ENCODE results near the gene LRIG2. TPM values are rescaled to one million over a fixed set of nuclear protein-coding genes. Genes with fewer than 3 reads are reported as not detected.

Gene LRIG2
- total RNA-seq, 4 donors from 2014 or later: 7.9 to 86.1 (median 22.0) TPM

- 32% methylated on average over 12 of the region's 13 CpGs for WGBS
- no peaks in the 10 kb centered on the region for H3K27me3 ChIP-seq
- peak overlapping the region; percentile 8 for H3K4me3 ChIP-seq
- peak; percentile 65 to 72 for TF ChIP-seq CTCF (IDR thresholded peaks at IDR 0.05)
- TF ChIP-seq POLR2A (IDR thresholded peaks at IDR 0.05): no peak
- H3K4me1 ChIP-seq: peaks cover 27% of the 10 kb centered on the region
- H3K27ac ChIP-seq: no peak overlapping the region
- H3K36me3 ChIP-seq: no peaks in the 10 kb centered on the region
- DNase-seq (ENCODE audit: low spot score in 2 of 2): no peak
- no peaks in the 10 kb centered on the region for H3K9me3 ChIP-seq
These were observed 67.8 kb downstream of the LRIG2 start for GRCh38 chr1:113140588-113141446.

GRCh38 chr1:113141650-113142473, 68.9 kb downstream of the LRIG2 start:
- Histone ChIP-seq H3K4me1 (peaks cover 27% of the 10 kb centered on the region), H3K27ac (no peak overlapping the region), H3K4me3 (no peak overlapping the region), H3K27me3 (no peaks in the 10 kb centered on the region), H3K36me3 (no peaks in the 10 kb centered on the region), H3K9me3 (no peaks in the 10 kb centered on the region)
- WGBS: 58% methylated on average over 4 of the region's 4 CpGs
- DNase-seq (ENCODE audit: low spot score in 2 of 2): no peak
- TF ChIP-seq POLR2A (IDR thresholded peaks at IDR 0.05): no peak
- no peak for TF ChIP-seq POLR2AphosphoS5 (IDR thresholded peaks at IDR 0.05)
- TF ChIP-seq EP300 (IDR thresholded peaks at IDR 0.05): no peak
- no peak for TF ChIP-seq CTCF (IDR thresholded peaks at IDR 0.05)

GRCh38 chr1:113142791-113143190, 69.8 kb downstream of the LRIG2 start:
- H3K27ac ChIP-seq: no peak overlapping the region
- no peak overlapping the region for H3K4me3 ChIP-seq
- 0% methylated on average over 1 of the region's 1 CpG for WGBS
- H3K27me3 ChIP-seq: no peaks in the 10 kb centered on the region
- TF ChIP-seq EP300 (IDR thresholded peaks at IDR 0.05) (no peak), POLR2AphosphoS5 (IDR thresholded peaks at IDR 0.05) (no peak), POLR2A (IDR thresholded peaks at IDR 0.05) (no peak), CTCF (IDR thresholded peaks at IDR 0.05) (no peak)
- H3K36me3 ChIP-seq: no peaks in the 10 kb centered on the region
- H3K9me3 ChIP-seq: no peaks in the 10 kb centered on the region
- no peak for DNase-seq (ENCODE audit: low spot score in 2 of 2)
- H3K4me1 ChIP-seq: peaks cover 27% of the 10 kb centered on the region

DNA sequence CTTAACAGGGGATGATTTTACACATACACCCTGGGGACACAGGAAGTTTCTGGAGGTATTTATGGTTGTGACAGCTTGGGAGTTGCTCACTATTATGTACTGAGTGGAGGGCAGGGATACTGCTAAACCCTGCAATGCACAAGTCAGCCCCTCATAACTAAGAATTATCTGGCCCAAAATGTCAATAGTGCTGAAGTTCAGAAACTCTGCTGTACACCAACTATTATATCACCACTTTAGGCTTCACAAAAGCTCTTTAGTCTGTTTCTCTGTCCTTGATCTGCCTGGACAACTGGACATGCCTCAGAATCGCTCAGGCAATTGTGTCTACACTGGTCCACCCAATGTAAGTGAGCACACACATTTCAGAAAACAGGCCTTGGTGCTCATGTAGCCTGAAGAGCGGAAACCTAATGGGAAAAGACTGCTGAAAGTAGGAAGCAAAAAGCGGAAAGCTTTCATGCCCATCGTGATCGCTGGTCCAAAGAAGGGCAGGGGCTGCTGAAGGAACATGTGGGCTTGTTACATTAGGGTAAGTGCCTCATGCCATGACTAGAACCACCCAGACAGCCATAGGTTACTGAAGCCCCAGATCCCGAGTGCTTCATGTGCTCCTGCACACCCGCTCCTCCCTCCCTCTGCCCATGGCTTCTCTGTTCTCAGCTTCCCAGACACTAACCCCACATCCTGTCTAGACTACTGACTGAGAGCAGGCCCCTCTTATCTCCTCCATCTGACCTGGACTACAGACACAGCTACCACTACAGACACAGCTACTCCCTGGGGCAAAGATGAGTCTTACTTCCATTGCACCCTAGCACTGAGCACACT, 73.5 kb downstream of the LRIG2 start:
- 92% methylated on average over 7 of the region's 7 CpGs for WGBS
- Histone ChIP-seq H3K4me1 (peaks cover 16% of the 10 kb centered on the region), H3K36me3 (no peaks in the 10 kb centered on the region), H3K27ac (no peak overlapping the region), H3K9me3 (no peaks in the 10 kb centered on the region), H3K4me3 (no peak overlapping the region), H3K27me3 (no peaks in the 10 kb centered on the region)
- no peak for TF ChIP-seq CTCF (IDR thresholded peaks at IDR 0.05)
- no peak for TF ChIP-seq POLR2A (IDR thresholded peaks at IDR 0.05)
- no peak for TF ChIP-seq EP300 (IDR thresholded peaks at IDR 0.05)
- TF ChIP-seq POLR2AphosphoS5 (IDR thresholded peaks at IDR 0.05): no peak
- DNase-seq (ENCODE audit: low spot score in 2 of 2): no peak
